DOHH2 (cell line): ENCODE measurements around the gene EIF3K.

Experiments
- H3F3A ChIP-seq: fragments of 200-600 bp; sonication (generic), shearing (Covaris generic); 2 replicates; pipeline ENCODE4 v1.6.0; 2016; ENCODE audit warnings: antibody characterized with exemption, mild to moderate bottlenecking; ENCODE audit not compliant: control insufficient read depth, insufficient read depth
- H3K27ac ChIP-seq: fragments of 200-600 bp; sonication (generic); 2 replicates; pipeline ENCODE4 v1.5.1; 2014; ENCODE audit warnings: low read depth, mild to moderate bottlenecking, low read length, moderate library complexity
- H3K27me3 ChIP-seq: fragments of 200-600 bp; sonication (generic); 2 replicates; pipeline ENCODE4 v1.6.1; 2014; ENCODE audit warnings: mild to moderate bottlenecking, low read length, mixed read lengths; ENCODE audit not compliant: control insufficient read depth
- H3K36me3 ChIP-seq: fragments of 200-600 bp; sonication (generic); 2 replicates; pipeline ENCODE4 v1.6.1; 2014; ENCODE audit warnings: mild to moderate bottlenecking, low read length, moderate library complexity, mixed read lengths; ENCODE audit not compliant: control insufficient read depth
- H3K4me1 ChIP-seq: fragments of 200-600 bp; sonication (generic); 2 replicates; pipeline ENCODE4 v1.6.1; 2014; ENCODE audit warnings: mild to moderate bottlenecking, low read length, mixed read lengths; ENCODE audit not compliant: control insufficient read depth
- H3K4me2 ChIP-seq: fragments of 200-600 bp; sonication (generic); 2 replicates; pipeline ENCODE4 v1.6.0; 2014; ENCODE audit warnings: mild to moderate bottlenecking, low read length, moderate library complexity
- H3K4me3 ChIP-seq: fragments of 200-600 bp; sonication (generic); 2 replicates; pipeline ENCODE4 v1.5.1; 2014; ENCODE audit warnings: mild to moderate bottlenecking, low read length, mixed read lengths
- H3K79me2 ChIP-seq: fragments of 200-600 bp; sonication (generic); 2 replicates; pipeline ENCODE4 v1.6.1; 2014; ENCODE audit warnings: mild to moderate bottlenecking, low read length, mixed read lengths; ENCODE audit not compliant: control insufficient read depth
- H3K9me2 ChIP-seq: fragments of 200-600 bp; sonication (generic); replicated peaks from 2 replicates; pipeline ENCODE4 v1.6.1; 2014; ENCODE audit warnings: mild to moderate bottlenecking, low read length, mixed read lengths; ENCODE audit not compliant: control insufficient read depth
- H3K9me3 ChIP-seq: fragments of 200-600 bp; sonication (generic); 2 replicates; pipeline ENCODE4 v1.6.1; 2014; ENCODE audit warnings: antibody characterized with exemption, low read length, mixed read lengths; ENCODE audit not compliant: control insufficient read depth, insufficient read depth
- H4K20me1 ChIP-seq: fragments of 200-600 bp; sonication (generic); 2 replicates; pipeline ENCODE4 v1.6.0; 2014; ENCODE audit warnings: low read depth, mild to moderate bottlenecking, antibody characterized with exemption, low read length, moderate library complexity; ENCODE audit not compliant: control insufficient read depth, insufficient read depth
- EZH2phosphoT487 ChIP-seq: fragments of 200-600 bp; sonication (generic); IDR thresholded peaks from 2 replicates; pipeline ENCODE4 v1.6.1; 2017; ENCODE audit warnings: borderline replicate concordance, mild to moderate bottlenecking, antibody characterized with exemption, low read length, moderate library complexity, mixed read lengths
- TF ChIP-seq, protein P1 (sequence below): fragments of 200-600 bp; sonication (generic); IDR thresholded peaks from one replicate; pipeline ENCODE4 v1.5.1; 2014; ENCODE audit warnings: antibody characterized with exemption, mild to moderate bottlenecking, low read depth, low read length; ENCODE audit not compliant: poor library complexity, severe bottlenecking

EIF3K gene

DNA sequence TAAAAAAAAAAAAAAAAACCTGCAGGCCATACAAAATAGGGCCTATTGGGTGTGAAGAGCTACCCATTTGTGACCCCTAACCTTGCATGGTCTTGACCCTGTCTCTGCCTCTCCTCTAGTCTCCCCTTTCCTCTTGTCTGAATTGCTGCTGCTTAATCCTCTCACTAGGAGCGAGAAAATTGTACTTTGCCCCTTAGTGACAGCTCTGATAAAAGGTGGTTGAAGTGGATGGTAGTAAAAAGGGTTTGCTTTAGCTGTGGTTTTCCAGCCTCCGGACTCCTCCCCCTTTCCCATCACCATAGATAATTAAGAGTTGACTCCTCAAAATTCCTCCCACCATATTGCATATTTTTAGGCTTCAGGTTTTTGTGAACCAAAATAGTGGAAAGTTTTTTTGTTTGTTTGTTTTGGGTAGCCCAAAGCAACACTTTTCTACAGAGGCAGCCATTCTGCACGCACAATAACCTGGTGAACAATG lies 52.0 kb downstream of the EIF3K start:
- Histone ChIP-seq H3K27me3 (no peaks in the 10 kb centered on the region), H3K36me3 (peaks cover 17% of the 10 kb centered on the region), H3K4me2 (no peak overlapping the region), H3F3A (peaks cover 6% of the 10 kb centered on the region; the same call in 1 of the 2 replicates), H4K20me1 (peaks cover 29% of the 10 kb centered on the region; the same call in 1 of the 2 replicates), H3K79me2 (peaks cover 93% of the 10 kb centered on the region), H3K9me3 (no peaks in the 10 kb centered on the region), H3K4me3 (no peak overlapping the region), H3K27ac (no peak overlapping the region), H3K4me1 (peaks cover 41% of the 10 kb centered on the region), H3K9me2 (no peaks in the 10 kb centered on the region)
- TF ChIP-seq, protein P1, sequence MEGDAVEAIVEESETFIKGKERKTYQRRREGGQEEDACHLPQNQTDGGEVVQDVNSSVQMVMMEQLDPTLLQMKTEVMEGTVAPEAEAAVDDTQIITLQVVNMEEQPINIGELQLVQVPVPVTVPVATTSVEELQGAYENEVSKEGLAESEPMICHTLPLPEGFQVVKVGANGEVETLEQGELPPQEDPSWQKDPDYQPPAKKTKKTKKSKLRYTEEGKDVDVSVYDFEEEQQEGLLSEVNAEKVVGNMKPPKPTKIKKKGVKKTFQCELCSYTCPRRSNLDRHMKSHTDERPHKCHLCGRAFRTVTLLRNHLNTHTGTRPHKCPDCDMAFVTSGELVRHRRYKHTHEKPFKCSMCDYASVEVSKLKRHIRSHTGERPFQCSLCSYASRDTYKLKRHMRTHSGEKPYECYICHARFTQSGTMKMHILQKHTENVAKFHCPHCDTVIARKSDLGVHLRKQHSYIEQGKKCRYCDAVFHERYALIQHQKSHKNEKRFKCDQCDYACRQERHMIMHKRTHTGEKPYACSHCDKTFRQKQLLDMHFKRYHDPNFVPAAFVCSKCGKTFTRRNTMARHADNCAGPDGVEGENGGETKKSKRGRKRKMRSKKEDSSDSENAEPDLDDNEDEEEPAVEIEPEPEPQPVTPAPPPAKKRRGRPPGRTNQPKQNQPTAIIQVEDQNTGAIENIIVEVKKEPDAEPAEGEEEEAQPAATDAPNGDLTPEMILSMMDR, result no peak
- no peak for TF ChIP-seq EZH2phosphoT487

DNA sequence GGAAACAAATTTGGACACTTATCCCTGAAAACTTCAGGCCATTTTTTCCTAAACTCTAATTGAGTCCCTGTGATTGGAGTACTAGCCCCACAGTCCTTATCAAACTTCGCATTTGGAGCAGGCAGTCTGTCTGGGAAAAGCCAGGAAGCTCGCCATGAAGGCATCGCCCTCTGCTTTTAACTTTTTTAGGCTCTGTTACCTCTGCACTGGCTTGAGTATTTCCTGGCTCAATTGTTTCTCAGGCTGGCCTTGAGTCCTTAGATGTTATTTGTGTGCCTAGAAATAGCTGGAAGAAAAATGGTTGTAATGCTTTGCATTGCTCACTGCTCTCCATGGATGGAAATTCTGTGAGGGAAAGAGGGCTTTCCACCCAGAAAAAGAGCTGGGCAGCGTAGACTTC lies 52.7 kb downstream of the EIF3K start:
- H3K27ac ChIP-seq, result no peak overlapping the region
- H3K4me2 ChIP-seq, result no peak overlapping the region
- H3K36me3 ChIP-seq, result peaks cover 17% of the 10 kb centered on the region
- peaks cover 23% of the 10 kb centered on the region; the same call in 1 of the 2 replicates for H4K20me1 ChIP-seq
- peaks cover 93% of the 10 kb centered on the region for H3K79me2 ChIP-seq
- no peaks in the 10 kb centered on the region for H3K9me2 ChIP-seq
- no peaks in the 10 kb centered on the region for H3K9me3 ChIP-seq
- H3F3A ChIP-seq, result peaks cover 6% of the 10 kb centered on the region; the same call in 1 of the 2 replicates
- no peaks in the 10 kb centered on the region for H3K27me3 ChIP-seq
- peaks cover 41% of the 10 kb centered on the region for H3K4me1 ChIP-seq
- TF ChIP-seq EZH2phosphoT487, result no peak
- TF ChIP-seq, protein P1, result no peak
- no peak overlapping the region for H3K4me3 ChIP-seq

DNA sequence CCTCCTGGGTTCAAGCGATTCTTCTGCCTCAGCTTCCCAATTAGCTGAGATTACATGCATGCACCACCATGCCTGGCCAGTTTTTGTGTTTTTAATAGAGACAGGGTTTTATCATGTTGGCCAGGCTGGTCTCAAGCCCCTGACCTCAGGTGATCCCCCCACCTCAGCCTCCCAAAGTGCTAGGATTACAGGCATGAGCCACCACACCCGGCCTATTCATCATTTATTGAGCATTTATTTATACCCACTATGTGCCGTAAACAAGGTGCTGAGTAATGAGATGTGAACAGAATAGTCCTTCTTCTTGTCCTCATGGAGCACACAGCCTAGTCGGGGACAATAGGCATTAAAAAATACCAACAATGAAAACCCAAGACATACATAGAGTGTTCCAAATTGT lies 54.0 kb downstream of the EIF3K start:
- peaks cover 93% of the 10 kb centered on the region for H3K79me2 ChIP-seq
- TF ChIP-seq, protein P1, result no peak
- TF ChIP-seq EZH2phosphoT487, result no peak
- H3F3A ChIP-seq, result no peaks in the 10 kb centered on the region
- H3K4me1 ChIP-seq, result peaks cover 41% of the 10 kb centered on the region
- H4K20me1 ChIP-seq, result peaks cover 24% of the 10 kb centered on the region; the same call in 1 of the 2 replicates
- H3K4me3 ChIP-seq, result no peak overlapping the region
- peaks cover 16% of the 10 kb centered on the region for H3K36me3 ChIP-seq
- no peak overlapping the region for H3K4me2 ChIP-seq
- H3K27ac ChIP-seq, result no peak overlapping the region
- H3K27me3 ChIP-seq, result no peaks in the 10 kb centered on the region
- H3K9me3 ChIP-seq, result no peaks in the 10 kb centered on the region
- H3K9me2 ChIP-seq, result no peaks in the 10 kb centered on the region
